MCF 10A (cell line): Measurements from ENCODE around the gene ALDH9A1. TPM values are rescaled to one million over a fixed set of nuclear protein-coding genes. Genes with fewer than 3 reads are reported as not detected.
"Not testable (repeated sequence)": the region's sequence is repeated elsewhere in the genome, so short reads cannot be mapped to it uniquely, and the experiment has no call there.

Source experiments
- BruUV-seq: library from RNA; stranded (reverse); fragments of 400-500 nt; replicated peaks from 2 replicates; lab custom pipeline; 2021; lab: Mats Ljungman, UMichigan
- CTCF ChIA-PET: fragments of 300-600 bp; sonication (Branson Sonifier 250); formaldehyde crosslinking; extraction: SDS; loops from one replicate; lab custom pipeline; 2021; ENCODE audit warnings: antibody characterized with exemption, inconsistent platforms; lab: Yijun Ruan, JAX
- POLR2A ChIA-PET: fragments of 300-600, 350-650 bp; sonication (Branson Sonifier 250); formaldehyde crosslinking; extraction: SDS; loops from one replicate; lab custom pipeline; 2020; ENCODE audit warnings: antibody characterized with exemption, inconsistent platforms; lab: Yijun Ruan, JAX
- DNase-seq: peaks from one replicate; pipeline ENCODE4 v3.0.0-alpha.2; 2018; ENCODE audit not compliant: unreplicated experiment
- H3K27ac Mint-ChIP-seq: one replicate; pipeline ENCODE4 v1.8.0; 2022; ENCODE audit warnings: mild to moderate bottlenecking, low read depth, mixed read lengths; ENCODE audit not compliant: unreplicated experiment
- H3K27me3 Mint-ChIP-seq: one replicate; pipeline ENCODE4 v1.8.0; 2022; ENCODE audit warnings: mixed read lengths; ENCODE audit not compliant: insufficient read depth, unreplicated experiment
- H3K36me3 Mint-ChIP-seq: one replicate; pipeline ENCODE4 v1.8.0; 2022; ENCODE audit warnings: mild to moderate bottlenecking, moderate library complexity, mixed read lengths; ENCODE audit not compliant: insufficient read depth, unreplicated experiment
- H3K4me1 Mint-ChIP-seq: one replicate; pipeline ENCODE4 v1.8.0; 2022; ENCODE audit warnings: mixed read lengths; ENCODE audit not compliant: insufficient read depth, unreplicated experiment
- H3K4me3 Mint-ChIP-seq: one replicate; pipeline ENCODE4 v1.8.0; 2022; ENCODE audit warnings: mild to moderate bottlenecking, moderate library complexity, mixed read lengths; ENCODE audit not compliant: unreplicated experiment
- H3K9me3 Mint-ChIP-seq: one replicate; pipeline ENCODE4 v1.8.0; 2022; ENCODE audit warnings: mixed read lengths; ENCODE audit not compliant: unreplicated experiment
- CTCF ChIP-seq: fragments of 200-600 bp; IDR thresholded peaks from one replicate; pipeline ENCODE4 v1.8.0; 2022; ENCODE audit warnings: antibody characterized with exemption, mild to moderate bottlenecking; ENCODE audit not compliant: unreplicated experiment
- intact Hi-C: fragments of 100-400 bp; cut with micrococcal nuclease; formaldehyde crosslinking; loops from 2 replicates; pipeline ENCODE4 v1.14.1; 2022
- total RNA-seq: library from RNA; stranded (reverse); gene quantifications from 2 replicates; pipeline ENCODE4 v1.2.3, GENCODE V29; 2022

Gene ALDH9A1
- total RNA-seq, 1 experiment from 2014 or later, result 67.1 TPM

GRCh38 chr1:165726169-165726568 lies 27.8 kb upstream of the ALDH9A1 start:
- H3K9me3 Mint-ChIP-seq, result no peaks in the 10 kb centered on the region
- intact Hi-C loops, result no loop called here
- DNase-seq, result no peak
- H3K27ac Mint-ChIP-seq, result no peak overlapping the region
- H3K36me3 Mint-ChIP-seq, result peaks cover 59% of the 10 kb centered on the region
- TF ChIP-seq CTCF, result no peak
- H3K27me3 Mint-ChIP-seq, result no peaks in the 10 kb centered on the region
- H3K4me1 Mint-ChIP-seq, result no peaks in the 10 kb centered on the region
- BruUV-seq, result no TSS peak
- ChIA-PET CTCF (interaction anchor here (0.6 to 1.2 kb wide), 4 partner anchors 9 to 1494 kb away, joined by 3 to 5 read pairs (median 3); no protein-coding TSS in a partner anchor), POLR2A (interaction anchor here (1.0 to 1.1 kb wide), 2 partner anchors 16 to 1150 kb away, joined by 3 read pairs; partner anchors contain the start of gene TADA1)
- H3K4me3 Mint-ChIP-seq, result no peak overlapping the region

- peak; percentile 87 for TF ChIP-seq CTCF
- no peaks in the 10 kb centered on the region for H3K27me3 Mint-ChIP-seq
- peak; percentile 80 for DNase-seq
- H3K36me3 Mint-ChIP-seq, result no peaks in the 10 kb centered on the region
- H3K4me1 Mint-ChIP-seq, result no peaks in the 10 kb centered on the region
- ChIA-PET CTCF (interaction anchor here (0.5 to 9.0 kb wide), 30 partner anchors 9 to 1130 kb away, joined by 3 to 105 read pairs (median 4); no protein-coding TSS in a partner anchor), POLR2A (interaction anchor here (1.0 to 1.5 kb wide), 3 partner anchors 51 to 198 kb away, joined by 3 read pairs; partner anchors contain the start of gene TMCO1)
- intact Hi-C loops, result loop anchor here (1.0 to 10.0 kb wide), 5 partner anchors 109 to 761 kb away; partner anchors contain the start of gene UCK2
- no peak overlapping the region for H3K4me3 Mint-ChIP-seq
- BruUV-seq, result no TSS peak
- H3K27ac Mint-ChIP-seq, result no peak overlapping the region
- H3K9me3 Mint-ChIP-seq, result no peaks in the 10 kb centered on the region
Measured at GRCh38 chr1:165717918-165718515, 19.7 kb upstream of the ALDH9A1 start.

- intact Hi-C loops, result loop anchor here (5.0 to 10.0 kb wide), 2 partner anchors 111 to 322 kb away; partner anchors contain the start of gene UCK2
- CTCF ChIA-PET, result interaction anchor here (0.5 to 9.0 kb wide), 15 partner anchors 13 to 1132 kb away, joined by 3 to 105 read pairs (median 4); no protein-coding TSS in a partner anchor
- peak overlapping the region; percentile 49 for H3K27ac Mint-ChIP-seq
- H3K4me1 Mint-ChIP-seq, BruUV-seq, H3K4me3 Mint-ChIP-seq, H3K27me3 Mint-ChIP-seq, H3K9me3 Mint-ChIP-seq, DNase-seq, H3K36me3 Mint-ChIP-seq: not testable (repeated sequence)
- POLR2A ChIA-PET, result interaction anchor here (0.6 to 1.5 kb wide), 3 partner anchors 22 to 199 kb away, joined by 3 read pairs; no protein-coding TSS in a partner anchor
Measured at GRCh38 chr1:165716265-165717051, 18.1 kb upstream of the ALDH9A1 start.

DNA sequence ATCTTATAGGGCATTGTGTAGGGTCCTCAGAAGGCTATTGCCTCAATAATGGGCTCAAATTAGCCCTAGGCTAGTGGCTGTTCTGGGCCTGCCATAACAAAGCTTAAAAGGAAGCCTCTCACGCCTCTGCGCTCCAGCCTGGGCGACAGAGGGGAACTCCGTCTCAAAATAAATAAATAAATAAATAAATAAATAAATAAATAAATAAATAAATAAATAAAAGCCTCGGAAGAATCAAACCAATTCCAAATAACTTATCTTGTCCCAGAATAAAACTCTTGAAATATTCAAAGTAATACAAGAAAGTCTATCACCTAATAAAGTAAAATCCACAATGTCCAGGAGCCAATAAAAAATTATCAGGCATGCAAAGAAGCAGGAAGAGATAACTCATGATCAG lies 14.4 kb upstream of the ALDH9A1 start:
- intact Hi-C loops, result loop anchor here (10.0 kb wide), 1 partner anchor 318 kb away; no protein-coding TSS in a partner anchor
- Mint-ChIP-seq H3K27me3 (peaks cover 6% of the 10 kb centered on the region), H3K4me3 (no peak overlapping the region), H3K4me1 (no peaks in the 10 kb centered on the region), H3K27ac (no peak overlapping the region), H3K9me3 (no peaks in the 10 kb centered on the region), H3K36me3 (no peaks in the 10 kb centered on the region)
- ChIA-PET CTCF (interaction anchor here (0.7 to 3.8 kb wide), 8 partner anchors 9 to 203 kb away, joined by 3 to 31 read pairs (median 5); no protein-coding TSS in a partner anchor), POLR2A (interaction anchor here (1.0 to 1.6 kb wide), 2 partner anchors 8 to 15 kb away, joined by 3 to 7 read pairs; partner anchors contain the start of gene ALDH9A1)
- no TSS peak for BruUV-seq
- TF ChIP-seq CTCF, result no peak
- no peak for DNase-seq
